Mesenteric fat pad (tissue), 1 donor: Measurements from ENCODE around the gene RANBP3. TPM values are rescaled to one million over a fixed set of nuclear protein-coding genes. Genes with fewer than 3 reads are reported as not detected.

Experiments used
- total RNA-seq: library from RNA; stranded (reverse); fragmentation: NEBNext Ultra II Directional; extraction: Animal tissue kit (Norgen Biotek cat#: 25700); gene quantifications from one replicate; pipeline ENCODE4 v1.2.1, GENCODE V29; 2021
- donor health status: DM: yes; HTN: yes; CAD: no.

The RANBP3 gene
- total RNA-seq, 1 donor from 2014 or later = 56.7 TPM

Other genes with a start within 250 kb of the RANBP3 start
- 1.5 TPM for gene PRR22, start 193.4 kb downstream of the RANBP3 start, total RNA-seq
- 31.4 TPM for gene DUS3L, start 187.0 kb downstream of the RANBP3 start, total RNA-seq
- gene NRTN, start 173.1 kb downstream of the RANBP3 start, total RNA-seq = 0.42 TPM
- not detected for gene FUT6, start 138.4 kb downstream of the RANBP3 start, total RNA-seq
- not detected for gene FUT3, start 126.7 kb downstream of the RANBP3 start, total RNA-seq
- gene FUT5, start 107.6 kb downstream of the RANBP3 start, total RNA-seq = not detected
- 186 TPM for gene NDUFA11, start 74.3 kb downstream of the RANBP3 start, total RNA-seq
- 3.0 TPM for gene VMAC, start 73.3 kb downstream of the RANBP3 start, total RNA-seq
- 4.4 TPM for gene CAPS, start 63.9 kb downstream of the RANBP3 start, total RNA-seq
- gene RFX2, start 132.4 kb upstream of the RANBP3 start, total RNA-seq = 27.9 TPM
- not detected for gene ACSBG2, start 157.5 kb upstream of the RANBP3 start, total RNA-seq